Measurements from ENCODE around the gene COL11A2. TPM values are rescaled to one million over a fixed set of nuclear protein-coding genes. Genes with fewer than 3 reads are reported as not detected.

The COL11A2 gene
- total RNA-seq, 1 experiment from 2014 or later = 0.91 TPM

DNA sequence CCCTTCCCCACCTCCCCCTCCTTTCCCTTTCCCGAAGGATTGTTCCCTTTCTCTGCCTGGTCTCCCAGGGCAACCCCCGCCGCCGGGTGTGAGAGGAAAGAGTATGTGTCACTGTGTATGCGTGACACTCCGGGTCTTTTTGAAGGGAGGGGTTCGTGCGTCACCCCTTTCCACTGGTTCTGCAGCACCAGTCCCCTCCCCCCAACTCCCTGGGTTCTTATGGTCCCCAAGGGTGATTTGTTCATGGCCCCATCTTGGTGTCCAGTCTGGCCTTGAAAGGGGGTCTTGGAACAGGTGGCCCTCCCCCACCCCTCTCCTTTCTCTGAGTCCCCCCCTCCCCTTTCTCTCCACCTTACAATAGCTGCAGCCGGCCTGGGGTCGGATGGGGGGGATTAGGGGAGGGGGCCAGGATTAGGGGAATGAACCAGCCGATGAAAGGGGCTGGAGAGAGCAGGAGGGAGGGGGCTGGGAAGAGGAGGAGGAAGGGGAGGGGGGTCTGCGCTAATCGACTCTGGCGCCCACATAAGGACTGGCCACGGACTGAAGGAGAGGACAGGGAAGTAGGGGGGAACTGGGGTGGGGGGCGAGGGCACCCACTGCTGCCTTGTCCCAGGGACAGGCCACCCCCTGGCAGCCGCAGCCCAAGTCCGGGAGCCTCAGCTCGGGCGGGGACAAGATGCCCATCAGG is 14.7 kb upstream of the COL11A2 start:
- TF ChIP-seq, protein P1, sequence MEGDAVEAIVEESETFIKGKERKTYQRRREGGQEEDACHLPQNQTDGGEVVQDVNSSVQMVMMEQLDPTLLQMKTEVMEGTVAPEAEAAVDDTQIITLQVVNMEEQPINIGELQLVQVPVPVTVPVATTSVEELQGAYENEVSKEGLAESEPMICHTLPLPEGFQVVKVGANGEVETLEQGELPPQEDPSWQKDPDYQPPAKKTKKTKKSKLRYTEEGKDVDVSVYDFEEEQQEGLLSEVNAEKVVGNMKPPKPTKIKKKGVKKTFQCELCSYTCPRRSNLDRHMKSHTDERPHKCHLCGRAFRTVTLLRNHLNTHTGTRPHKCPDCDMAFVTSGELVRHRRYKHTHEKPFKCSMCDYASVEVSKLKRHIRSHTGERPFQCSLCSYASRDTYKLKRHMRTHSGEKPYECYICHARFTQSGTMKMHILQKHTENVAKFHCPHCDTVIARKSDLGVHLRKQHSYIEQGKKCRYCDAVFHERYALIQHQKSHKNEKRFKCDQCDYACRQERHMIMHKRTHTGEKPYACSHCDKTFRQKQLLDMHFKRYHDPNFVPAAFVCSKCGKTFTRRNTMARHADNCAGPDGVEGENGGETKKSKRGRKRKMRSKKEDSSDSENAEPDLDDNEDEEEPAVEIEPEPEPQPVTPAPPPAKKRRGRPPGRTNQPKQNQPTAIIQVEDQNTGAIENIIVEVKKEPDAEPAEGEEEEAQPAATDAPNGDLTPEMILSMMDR (IDR thresholded peaks at IDR 0.05; ENCODE audit: unreplicated experiment) = no peak
- Mint-ChIP-seq H3K4me1 (ENCODE audit: insufficient read depth, unreplicated experiment) (peaks cover 56% of the 10 kb centered on the region), H3K27me3 (ENCODE audit: insufficient read depth, unreplicated experiment) (no peaks in the 10 kb centered on the region), H3K9me3 (ENCODE audit: unreplicated experiment) (no peaks in the 10 kb centered on the region), H3K27ac (ENCODE audit: low read depth, unreplicated experiment) (no peak overlapping the region), H3K36me3 (ENCODE audit: insufficient read depth, unreplicated experiment) (peaks cover 29% of the 10 kb centered on the region), H3K4me3 (ENCODE audit: unreplicated experiment) (peak overlapping the region; percentile 87)
- POLR2A ChIA-PET = interaction anchor here (0.7 to 3.7 kb wide), 4 partner anchors 42 to 235 kb away, joined by 3 to 73 read pairs (median 18); partner anchors contain the start of genes RPS18 and VPS52
- BruUV-seq (replicated peaks) = no TSS peak
- intact Hi-C loops (cut with micrococcal nuclease) = no loop called here
- no peak for DNase-seq (ENCODE audit: unreplicated experiment)
- CTCF ChIA-PET = interaction anchor here (1.2 kb wide), 1 partner anchor 41 kb away, joined by 4 read pairs; no protein-coding TSS in a partner anchor

DNA sequence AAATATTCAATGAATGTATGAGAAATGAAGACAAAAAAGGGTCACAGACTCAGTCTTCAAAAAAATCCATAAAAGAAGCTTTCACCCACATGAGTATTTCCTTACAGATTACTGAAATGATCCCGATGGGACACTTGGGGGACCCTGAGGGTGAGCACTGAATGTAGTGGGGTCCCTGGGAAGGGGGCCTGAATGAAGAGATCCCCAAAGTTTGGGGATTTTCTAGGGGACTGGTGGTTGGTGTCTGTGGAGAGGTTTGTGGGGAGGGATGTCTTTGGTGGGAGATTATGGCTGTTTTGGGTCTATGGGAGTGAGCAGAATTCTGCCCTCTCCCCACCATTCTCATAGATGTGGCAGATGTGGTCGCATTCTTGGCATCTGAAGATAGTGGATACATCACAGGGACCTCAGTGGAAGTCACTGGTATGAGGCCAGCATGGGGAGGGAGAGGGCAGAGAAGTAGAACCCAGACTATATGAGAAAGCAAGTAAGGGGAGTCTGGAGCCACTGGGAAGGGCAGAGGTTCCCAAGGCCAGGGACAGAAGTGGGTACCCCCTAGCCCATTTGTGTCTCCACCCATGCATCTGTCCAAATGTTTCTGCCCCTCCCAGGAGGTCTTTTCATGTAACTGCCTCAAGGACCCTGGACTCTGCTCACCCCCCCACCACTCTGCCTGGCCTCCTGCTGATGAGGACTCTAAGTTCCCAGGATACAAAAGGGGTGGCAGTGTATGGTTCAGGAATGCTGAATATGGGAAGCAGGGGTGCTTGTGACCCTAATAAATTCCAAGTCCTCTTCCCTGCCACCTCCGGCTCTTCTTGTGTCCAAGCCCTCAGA is 14.0 kb upstream of the COL11A2 start:
- intact Hi-C loops (cut with micrococcal nuclease) = no loop called here
- H3K36me3 Mint-ChIP-seq (ENCODE audit: insufficient read depth, unreplicated experiment) = peaks cover 31% of the 10 kb centered on the region
- no peaks in the 10 kb centered on the region for H3K9me3 Mint-ChIP-seq (ENCODE audit: unreplicated experiment)
- BruUV-seq (replicated peaks) = no TSS peak
- H3K4me3 Mint-ChIP-seq (ENCODE audit: unreplicated experiment) = peak overlapping the region; percentile 81
- H3K27me3 Mint-ChIP-seq (ENCODE audit: insufficient read depth, unreplicated experiment) = no peaks in the 10 kb centered on the region
- H3K4me1 Mint-ChIP-seq (ENCODE audit: insufficient read depth, unreplicated experiment) = peaks cover 62% of the 10 kb centered on the region
- DNase-seq (ENCODE audit: unreplicated experiment) = no peak
- TF ChIP-seq, protein P1 (IDR thresholded peaks at IDR 0.05; ENCODE audit: unreplicated experiment) = no peak
- POLR2A ChIA-PET = interaction anchor here (0.7 to 2.4 kb wide), 4 partner anchors 43 to 139 kb away, joined by 3 to 19 read pairs (median 8); partner anchors contain the start of genes RPS18, VPS52 and WDR46
- peak overlapping the region; percentile 85 for H3K27ac Mint-ChIP-seq (ENCODE audit: low read depth, unreplicated experiment)
- CTCF ChIA-PET = interaction anchor here (0.8 to 2.0 kb wide), 2 partner anchors 17 to 41 kb away, joined by 3 to 7 read pairs; no protein-coding TSS in a partner anchor

DNA sequence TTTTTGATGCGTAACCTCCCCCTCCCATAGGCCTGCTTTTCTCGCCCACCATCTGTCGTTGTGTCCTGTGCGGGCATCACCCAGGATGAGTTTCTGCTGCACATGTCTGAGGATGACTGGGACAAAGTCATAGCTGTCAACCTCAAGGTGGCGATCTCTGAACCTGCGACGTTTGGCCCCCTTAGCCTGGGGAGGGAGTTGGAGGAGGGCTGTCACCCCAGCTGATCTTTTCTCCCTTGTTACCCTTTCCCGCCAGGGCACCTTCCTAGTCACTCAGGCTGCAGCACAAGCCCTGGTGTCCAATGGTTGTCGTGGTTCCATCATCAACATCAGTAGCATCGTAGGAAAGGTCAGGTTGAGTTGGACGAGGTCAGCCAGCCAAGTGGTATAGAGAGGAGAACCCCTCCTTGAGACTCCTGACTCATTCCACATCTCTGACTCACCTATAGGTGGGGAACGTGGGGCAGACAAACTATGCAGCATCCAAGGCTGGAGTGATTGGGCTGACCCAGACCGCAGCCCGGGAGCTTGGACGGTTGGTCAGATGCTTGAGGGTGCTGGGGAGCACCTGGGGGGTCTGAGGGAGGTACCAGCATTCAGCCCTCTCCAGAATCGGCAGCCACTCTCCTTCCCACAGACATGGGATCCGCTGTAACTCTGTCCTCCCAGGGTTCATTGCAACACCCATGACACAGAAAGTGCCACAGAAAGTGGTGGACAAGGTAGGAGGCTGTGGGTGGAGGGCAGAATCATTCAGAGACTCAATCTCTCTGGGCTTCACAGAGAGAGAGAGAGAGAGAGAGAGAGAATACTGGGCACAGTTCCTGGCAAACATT is 13.1 kb upstream of the COL11A2 start:
- POLR2A ChIA-PET = interaction anchor here (0.6 to 2.4 kb wide), 10 partner anchors 44 to 1010 kb away, joined by 3 to 19 read pairs (median 4); partner anchors contain the start of genes RGL2, RPS18, VPS52 and WDR46
- H3K27me3 Mint-ChIP-seq (ENCODE audit: insufficient read depth, unreplicated experiment) = no peaks in the 10 kb centered on the region
- peak; percentile 69 for DNase-seq (ENCODE audit: unreplicated experiment)
- CTCF ChIA-PET = interaction anchor here (0.6 to 2.0 kb wide), 5 partner anchors 13 to 118 kb away, joined by 3 to 8 read pairs (median 5); no protein-coding TSS in a partner anchor
- peaks cover 62% of the 10 kb centered on the region for H3K4me1 Mint-ChIP-seq (ENCODE audit: insufficient read depth, unreplicated experiment)
- no peaks in the 10 kb centered on the region for H3K9me3 Mint-ChIP-seq (ENCODE audit: unreplicated experiment)
- TF ChIP-seq, protein P1 (IDR thresholded peaks at IDR 0.05; ENCODE audit: unreplicated experiment) = no peak
- peak overlapping the region; percentile 85 for H3K27ac Mint-ChIP-seq (ENCODE audit: low read depth, unreplicated experiment)
- peak overlapping the region; percentile 81 for H3K4me3 Mint-ChIP-seq (ENCODE audit: unreplicated experiment)
- no TSS peak for BruUV-seq (replicated peaks)
- intact Hi-C loops (cut with micrococcal nuclease) = no loop called here
- peaks cover 32% of the 10 kb centered on the region for H3K36me3 Mint-ChIP-seq (ENCODE audit: insufficient read depth, unreplicated experiment)

All from MCF 10A (cell line).